Thoracic aorta (tissue), 2 donors: ENCODE results near the gene BSPH1. TPM values are rescaled to one million over a fixed set of nuclear protein-coding genes. Genes with fewer than 3 reads are reported as not detected.

Source experiments
- ATAC-seq: fragments of 150-250 bp; one replicate; pipeline ENCODE4 v1.8.0; 2017; ENCODE audit warnings: low read depth; ENCODE audit not compliant: insufficient number of reproducible peaks, low FRiP score
- DNase-seq: peaks from one replicate; pipeline ENCODE4 v3.0.0-alpha.2; 2020; ENCODE audit warnings: low spot score
- H3K27ac ChIP-seq, 2 donors: fragments of 200-600 bp; sonication (generic); 1 replicate in 1 of 2; 2 replicates in 1 of 2; pipeline ENCODE4 v1.5.1; 2016; ENCODE audit warnings: mild to moderate bottlenecking in 2 of 2, moderate library complexity in 2 of 2
- H3K27me3 ChIP-seq: fragments of 200-600 bp; sonication (generic); replicated peaks from 2 replicates; pipeline ENCODE4 v1.6.0; 2016; ENCODE audit warnings: mild to moderate bottlenecking; ENCODE audit not compliant: insufficient read depth
- H3K36me3 ChIP-seq: fragments of 200-600 bp; sonication (generic); one replicate; pipeline ENCODE4 v1.5.1; 2016
- H3K4me1 ChIP-seq, 2 donors: fragments of 200-600 bp; sonication (generic); 1 replicate in 1 of 2; 2 replicates in 1 of 2; pipeline versions ENCODE4 v1.5.1 to v1.6.0; 2016; ENCODE audit warnings: low read depth in 2 of 2, mild to moderate bottlenecking in 1 of 2; ENCODE audit not compliant: control insufficient read depth in 1 of 2
- H3K4me3 ChIP-seq: fragments of 200-600 bp; sonication (generic); 2 replicates; pipeline ENCODE4 v1.5.1; 2016; ENCODE audit warnings: mild to moderate bottlenecking
- H3K9me3 ChIP-seq: fragments of 200-600 bp; sonication (generic); 2 replicates; pipeline ENCODE4 v1.5.1; 2016
- CTCF ChIP-seq: fragments of 200-600 bp; sonication (generic); IDR thresholded peaks from one replicate; pipeline ENCODE4 v1.5.1; 2019; ENCODE audit warnings: antibody characterized with exemption
- total RNA-seq, 2 donors: library from RNA; depleted of rRNA; stranded (reverse); fragments of >200 nt; gene quantifications; one replicate each; pipeline versions ENCODE4 v1.1.0 to v1.2.3, GENCODE V29; 2016

Gene BSPH1, protein sequence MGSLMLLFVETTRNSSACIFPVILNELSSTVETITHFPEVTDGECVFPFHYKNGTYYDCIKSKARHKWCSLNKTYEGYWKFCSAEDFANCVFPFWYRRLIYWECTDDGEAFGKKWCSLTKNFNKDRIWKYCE
- not detected for total RNA-seq

GRCh38 chr19:47992070-47992469, at the start of gene BSPH1:
Gene BSPH1, minus strand, starts transcription at chr19:47992170. Its CDS starts 89 bp downstream, at chr19:47992081.
- DNase-seq (no peak), ATAC-seq (no peak)
- H3K4me1 ChIP-seq, result no peaks in the 10 kb centered on the region
- no peak within 1 kb of the TSS for H3K4me3 ChIP-seq
- H3K27ac ChIP-seq, result no peak within 1 kb of the TSS
- TF ChIP-seq CTCF, result no peak
- no peaks in the 10 kb centered on the region for H3K36me3 ChIP-seq
- H3K9me3 ChIP-seq, result no peaks in the 10 kb centered on the region
- no peaks in the 10 kb centered on the region for H3K27me3 ChIP-seq

- Histone ChIP-seq H3K9me3 (peaks cover 5% of the 10 kb centered on the region), H3K36me3 (no peaks in the 10 kb centered on the region), H3K27me3 (no peaks in the 10 kb centered on the region), H3K27ac (no peak overlapping the region), H3K4me1 (no peaks in the 10 kb centered on the region), H3K4me3 (no peak overlapping the region)
- no peak for TF ChIP-seq CTCF
- no peak for ATAC-seq
- no peak for DNase-seq
Measured at GRCh38 chr19:48036765-48037164, 44.8 kb upstream of the BSPH1 start.

- no peak for ATAC-seq
- no peaks in the 10 kb centered on the region for H3K27me3 ChIP-seq
Measured at GRCh38 chr19:48033604-48034003, 41.6 kb upstream of the BSPH1 start.

GRCh38 chr19:48030073-48030472, 38.1 kb upstream of the BSPH1 start:
- ATAC-seq (no peak), DNase-seq (no peak)
- H3K9me3 ChIP-seq, result no peaks in the 10 kb centered on the region
- no peak for TF ChIP-seq CTCF
- no peak overlapping the region for H3K27ac ChIP-seq
- H3K36me3 ChIP-seq, result no peaks in the 10 kb centered on the region
- no peaks in the 10 kb centered on the region for H3K27me3 ChIP-seq
- H3K4me3 ChIP-seq, result no peak overlapping the region
- H3K4me1 ChIP-seq, result no peaks in the 10 kb centered on the region

More at GRCh38 chr19:48033604-48034003, 41.6 kb upstream of the BSPH1 start:
- Histone ChIP-seq H3K36me3 (no peaks in the 10 kb centered on the region), H3K4me1 (no peaks in the 10 kb centered on the region), H3K9me3 (peaks cover 5% of the 10 kb centered on the region), H3K4me3 (no peak overlapping the region), H3K27ac (no peak overlapping the region)
- TF ChIP-seq CTCF, result no peak
- no peak for DNase-seq

- DNase-seq, result no peak
- ATAC-seq, result no peak
- Histone ChIP-seq H3K27ac (no peak overlapping the region), H3K9me3 (no peaks in the 10 kb centered on the region), H3K4me3 (no peak overlapping the region), H3K27me3 (no peaks in the 10 kb centered on the region), H3K36me3 (no peaks in the 10 kb centered on the region), H3K4me1 (no peaks in the 10 kb centered on the region)
- TF ChIP-seq CTCF, result no peak
Measured at GRCh38 chr19:48029431-48029830, 37.5 kb upstream of the BSPH1 start.
